ENCODE measurements around the gene COG5.

The COG5 gene

DNA sequence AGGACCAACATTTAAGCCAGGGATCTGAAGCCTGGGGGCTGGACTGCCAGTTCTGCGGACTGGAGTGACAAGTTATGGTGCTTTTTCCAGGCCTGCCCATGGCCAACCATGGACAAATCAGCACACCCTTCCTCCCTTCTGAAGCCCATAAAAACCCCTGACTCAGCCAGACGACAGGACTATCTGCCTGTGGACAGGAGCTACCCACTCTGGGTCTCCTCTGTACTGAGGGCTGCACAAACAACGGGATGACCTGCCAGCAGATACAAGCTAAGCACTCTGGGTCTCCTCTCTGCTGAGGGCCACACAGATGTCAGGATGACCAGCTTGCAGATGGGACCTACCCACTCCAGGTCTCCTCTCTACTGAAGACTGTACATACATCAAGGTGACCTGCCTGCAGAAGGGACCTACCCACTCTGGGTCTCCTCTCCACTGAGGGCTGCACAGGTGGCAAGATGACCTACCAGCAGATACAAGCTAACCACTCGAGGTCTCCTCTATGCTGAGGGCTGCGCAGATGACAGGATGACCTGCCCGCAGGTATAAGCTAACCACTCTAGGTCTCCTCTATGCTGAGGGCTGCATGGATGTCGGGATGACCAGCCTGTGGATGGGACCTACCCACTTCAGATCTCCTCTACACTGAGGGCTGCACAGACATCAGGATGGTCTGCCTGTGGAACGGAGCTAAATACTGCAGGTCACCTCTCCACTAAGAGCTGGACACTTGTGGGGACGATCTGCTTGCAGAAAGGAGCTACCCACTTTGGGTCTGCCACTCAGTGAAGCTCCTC is 204.0 kb downstream of the COG5 start:
- Histone ChIP-seq H3K9me2 (replicated peaks; ENCODE audit: low read depth, low read length) (no peaks in the 10 kb centered on the region), H3K4me3 (ENCODE audit: low read length, poor library complexity, severe bottlenecking) (no peak overlapping the region), H4K20me1 (ENCODE audit: insufficient read depth, low read length, poor library complexity, severe bottlenecking) (no peaks in the 10 kb centered on the region), H3K9me3 (ENCODE audit: insufficient read depth, low read depth, low read length) (peaks cover 15% of the 10 kb centered on the region; the same call in 1 of the 2 replicates), H3F3A (ENCODE audit: low read depth) (no peaks in the 10 kb centered on the region), H3K4me2 (ENCODE audit: low read depth, low read length, poor library complexity, severe bottlenecking) (no peak overlapping the region), H3K9ac (ENCODE audit: low read depth, low read length, poor library complexity, severe bottlenecking) (no peak overlapping the region), H3K79me2 (ENCODE audit: insufficient read depth, low read length) (no peaks in the 10 kb centered on the region), H2AFZ (ENCODE audit: low read length) (no peak overlapping the region), H3K27me3 (ENCODE audit: insufficient read depth, low read length, poor library complexity, severe bottlenecking) (no peaks in the 10 kb centered on the region), H3K4me1 (ENCODE audit: insufficient read depth, low read length, poor library complexity, severe bottlenecking) (no peaks in the 10 kb centered on the region), H3K36me3 (ENCODE audit: insufficient read depth, low read length) (peaks cover 35% of the 10 kb centered on the region)
- no peak for TF ChIP-seq EZH2phosphoT487 (IDR thresholded peaks at IDR 0.05; ENCODE audit: borderline replicate concordance)

DNA sequence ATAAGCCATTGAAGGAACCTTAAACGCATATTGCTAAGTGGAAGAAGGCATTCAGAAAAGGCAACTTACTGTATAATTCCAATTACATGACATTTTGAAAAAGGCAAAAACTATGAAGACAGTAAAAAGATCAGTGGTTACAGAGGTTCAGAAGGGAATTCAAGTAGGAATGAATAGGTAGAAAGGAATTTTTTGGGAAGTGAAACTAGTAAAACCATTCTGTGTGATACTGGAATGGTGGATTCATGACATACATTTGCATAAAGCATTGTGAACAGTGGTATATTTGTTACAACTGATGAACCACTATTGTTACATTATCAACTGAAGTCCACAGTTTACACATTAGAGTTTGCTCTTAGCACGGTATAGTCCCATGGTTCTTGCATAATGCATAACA is 208.1 kb downstream of the COG5 start:
- no peak overlapping the region for H3K9ac ChIP-seq (ENCODE audit: low read depth, low read length, poor library complexity, severe bottlenecking)
- no peak overlapping the region for H2AFZ ChIP-seq (ENCODE audit: low read length)
- no peaks in the 10 kb centered on the region for H3K27me3 ChIP-seq (ENCODE audit: insufficient read depth, low read length, poor library complexity, severe bottlenecking)
- no peaks in the 10 kb centered on the region for H3K9me2 ChIP-seq (replicated peaks; ENCODE audit: low read depth, low read length)
- no peaks in the 10 kb centered on the region for H3K79me2 ChIP-seq (ENCODE audit: insufficient read depth, low read length)
- no peak overlapping the region for H3K4me3 ChIP-seq (ENCODE audit: low read length, poor library complexity, severe bottlenecking)
- no peaks in the 10 kb centered on the region for H4K20me1 ChIP-seq (ENCODE audit: insufficient read depth, low read length, poor library complexity, severe bottlenecking)
- H3K4me1 ChIP-seq (ENCODE audit: insufficient read depth, low read length, poor library complexity, severe bottlenecking) = no peaks in the 10 kb centered on the region
- H3K4me2 ChIP-seq (ENCODE audit: low read depth, low read length, poor library complexity, severe bottlenecking) = no peak overlapping the region
- no peak for TF ChIP-seq EZH2phosphoT487 (IDR thresholded peaks at IDR 0.05; ENCODE audit: borderline replicate concordance)
- TF ChIP-seq, protein P1, sequence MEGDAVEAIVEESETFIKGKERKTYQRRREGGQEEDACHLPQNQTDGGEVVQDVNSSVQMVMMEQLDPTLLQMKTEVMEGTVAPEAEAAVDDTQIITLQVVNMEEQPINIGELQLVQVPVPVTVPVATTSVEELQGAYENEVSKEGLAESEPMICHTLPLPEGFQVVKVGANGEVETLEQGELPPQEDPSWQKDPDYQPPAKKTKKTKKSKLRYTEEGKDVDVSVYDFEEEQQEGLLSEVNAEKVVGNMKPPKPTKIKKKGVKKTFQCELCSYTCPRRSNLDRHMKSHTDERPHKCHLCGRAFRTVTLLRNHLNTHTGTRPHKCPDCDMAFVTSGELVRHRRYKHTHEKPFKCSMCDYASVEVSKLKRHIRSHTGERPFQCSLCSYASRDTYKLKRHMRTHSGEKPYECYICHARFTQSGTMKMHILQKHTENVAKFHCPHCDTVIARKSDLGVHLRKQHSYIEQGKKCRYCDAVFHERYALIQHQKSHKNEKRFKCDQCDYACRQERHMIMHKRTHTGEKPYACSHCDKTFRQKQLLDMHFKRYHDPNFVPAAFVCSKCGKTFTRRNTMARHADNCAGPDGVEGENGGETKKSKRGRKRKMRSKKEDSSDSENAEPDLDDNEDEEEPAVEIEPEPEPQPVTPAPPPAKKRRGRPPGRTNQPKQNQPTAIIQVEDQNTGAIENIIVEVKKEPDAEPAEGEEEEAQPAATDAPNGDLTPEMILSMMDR (conservative IDR thresholded peaks at IDR 0.05; ENCODE audit: low read length) = no peak
- H3K9me3 ChIP-seq (ENCODE audit: insufficient read depth, low read depth, low read length) = peaks cover 15% of the 10 kb centered on the region; the same call in 1 of the 2 replicates
- H3F3A ChIP-seq (ENCODE audit: low read depth) = no peaks in the 10 kb centered on the region
- H3K36me3 ChIP-seq (ENCODE audit: insufficient read depth, low read length) = peaks cover 20% of the 10 kb centered on the region

DNA sequence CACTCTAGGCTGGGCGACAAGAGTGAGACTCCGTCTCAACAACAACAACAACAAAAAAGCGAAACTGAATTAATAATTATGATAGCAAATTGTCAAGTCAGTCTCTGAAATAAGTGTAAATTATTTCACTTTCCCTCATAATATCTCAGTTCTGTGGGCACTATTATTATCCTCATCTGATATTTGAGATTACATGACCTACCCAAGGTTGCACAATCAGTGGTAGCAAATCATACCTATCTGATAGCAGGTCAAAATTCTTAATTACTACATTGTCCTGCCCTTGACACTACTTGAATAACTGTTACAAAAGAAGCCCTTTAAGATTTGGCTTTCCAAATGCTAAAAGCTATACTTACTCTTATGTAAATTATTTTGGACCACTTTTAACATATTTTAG is 209.1 kb downstream of the COG5 start:
- Histone ChIP-seq H3K9me3 (ENCODE audit: insufficient read depth, low read depth, low read length) (peaks cover 7% of the 10 kb centered on the region; the same call in 1 of the 2 replicates), H3F3A (ENCODE audit: low read depth) (no peaks in the 10 kb centered on the region), H3K27me3 (ENCODE audit: insufficient read depth, low read length, poor library complexity, severe bottlenecking) (no peaks in the 10 kb centered on the region), H3K9me2 (replicated peaks; ENCODE audit: low read depth, low read length) (no peaks in the 10 kb centered on the region), H3K4me3 (ENCODE audit: low read length, poor library complexity, severe bottlenecking) (no peak overlapping the region), H3K4me2 (ENCODE audit: low read depth, low read length, poor library complexity, severe bottlenecking) (no peak overlapping the region), H2AFZ (ENCODE audit: low read length) (no peak overlapping the region), H3K4me1 (ENCODE audit: insufficient read depth, low read length, poor library complexity, severe bottlenecking) (no peaks in the 10 kb centered on the region), H3K79me2 (ENCODE audit: insufficient read depth, low read length) (no peaks in the 10 kb centered on the region), H3K36me3 (ENCODE audit: insufficient read depth, low read length) (peaks cover 10% of the 10 kb centered on the region), H3K9ac (ENCODE audit: low read depth, low read length, poor library complexity, severe bottlenecking) (no peak overlapping the region), H4K20me1 (ENCODE audit: insufficient read depth, low read length, poor library complexity, severe bottlenecking) (no peaks in the 10 kb centered on the region)
- no peak for TF ChIP-seq EZH2phosphoT487 (IDR thresholded peaks at IDR 0.05; ENCODE audit: borderline replicate concordance)
- TF ChIP-seq, protein P1 (conservative IDR thresholded peaks at IDR 0.05; ENCODE audit: low read length) = no peak

Data from Loucy (cell line).